NB4 (cell line): ENCODE measurements around the gene PRCD.

Experiments
- DNase-seq: peaks from one replicate; pipeline ENCODE4 v3.0.0; 2010; ENCODE audit warnings: low read depth
- H3K4me3 ChIP-seq: one replicate; pipeline ENCODE4 v1.5.1; 2011; ENCODE audit warnings: mild to moderate bottlenecking, low read depth, low read length, moderate library complexity
- MYC ChIP-seq: IDR thresholded peaks from 2 replicates; pipeline ENCODE4 v1.6.1; 2011; ENCODE audit warnings: low read depth, low read length
- POLR2A ChIP-seq: IDR thresholded peaks from 2 replicates; pipeline ENCODE4 v1.6.1; 2011; ENCODE audit warnings: mild to moderate bottlenecking; ENCODE audit not compliant: insufficient read length; ENCODE audit errors: extremely low read depth
- TF ChIP-seq, protein P1 (sequence below): IDR thresholded peaks from 2 replicates; pipeline ENCODE4 v1.6.1; 2011; ENCODE audit warnings: low read depth, low read length
- TF ChIP-seq, protein P2 (sequence below): IDR thresholded peaks from one replicate; pipeline ENCODE4 v1.5.1; 2012; ENCODE audit warnings: low read depth, low read length

PRCD gene

DNA sequence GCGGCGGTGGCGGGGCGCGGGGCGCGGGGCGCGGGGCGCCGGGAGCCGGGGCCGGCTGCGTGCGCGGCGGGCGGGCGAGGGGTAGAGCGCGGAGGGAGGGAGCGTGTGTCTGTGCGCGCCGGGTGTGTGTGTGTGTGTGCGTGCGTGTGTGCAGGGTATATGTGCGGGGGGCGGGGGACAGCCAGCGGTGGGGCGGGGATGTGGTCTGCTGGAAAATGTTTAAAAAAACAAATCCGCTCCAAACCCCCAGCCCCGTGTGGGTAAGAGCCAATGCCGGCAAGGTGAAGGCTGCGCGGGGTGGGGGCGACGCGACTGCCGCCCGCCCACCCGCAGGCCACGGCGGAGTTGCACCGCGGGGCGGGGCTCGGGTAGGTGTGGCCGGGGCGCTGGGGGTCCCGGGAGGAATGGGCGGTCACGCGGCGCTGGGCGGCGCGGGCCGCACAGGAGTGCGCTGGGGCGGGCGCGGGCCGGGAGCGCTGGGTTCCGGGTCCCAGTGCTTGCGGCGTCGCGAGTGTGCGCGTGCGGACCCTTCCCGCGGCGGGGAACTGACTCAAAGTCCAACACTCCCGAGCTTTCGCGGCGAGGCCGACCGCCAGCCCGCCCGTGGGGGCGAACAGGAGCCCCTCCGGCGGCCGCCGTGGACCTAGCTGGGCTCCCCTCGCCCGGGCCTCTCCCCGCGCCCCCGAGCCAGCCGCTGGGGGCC lies 2.1 kb upstream of the PRCD start, which contains the start of gene CYGB:
CYGB (minus strand) TSS at position 132 of the 703 bp plus-strand sequence. CDS start 167 bp downstream, outside the sequence.
- no peak for TF ChIP-seq POLR2A
- TF ChIP-seq, protein P1, sequence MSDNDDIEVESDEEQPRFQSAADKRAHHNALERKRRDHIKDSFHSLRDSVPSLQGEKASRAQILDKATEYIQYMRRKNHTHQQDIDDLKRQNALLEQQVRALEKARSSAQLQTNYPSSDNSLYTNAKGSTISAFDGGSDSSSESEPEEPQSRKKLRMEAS: no peak
- no peak for TF ChIP-seq MYC
- TF ChIP-seq, protein P2, sequence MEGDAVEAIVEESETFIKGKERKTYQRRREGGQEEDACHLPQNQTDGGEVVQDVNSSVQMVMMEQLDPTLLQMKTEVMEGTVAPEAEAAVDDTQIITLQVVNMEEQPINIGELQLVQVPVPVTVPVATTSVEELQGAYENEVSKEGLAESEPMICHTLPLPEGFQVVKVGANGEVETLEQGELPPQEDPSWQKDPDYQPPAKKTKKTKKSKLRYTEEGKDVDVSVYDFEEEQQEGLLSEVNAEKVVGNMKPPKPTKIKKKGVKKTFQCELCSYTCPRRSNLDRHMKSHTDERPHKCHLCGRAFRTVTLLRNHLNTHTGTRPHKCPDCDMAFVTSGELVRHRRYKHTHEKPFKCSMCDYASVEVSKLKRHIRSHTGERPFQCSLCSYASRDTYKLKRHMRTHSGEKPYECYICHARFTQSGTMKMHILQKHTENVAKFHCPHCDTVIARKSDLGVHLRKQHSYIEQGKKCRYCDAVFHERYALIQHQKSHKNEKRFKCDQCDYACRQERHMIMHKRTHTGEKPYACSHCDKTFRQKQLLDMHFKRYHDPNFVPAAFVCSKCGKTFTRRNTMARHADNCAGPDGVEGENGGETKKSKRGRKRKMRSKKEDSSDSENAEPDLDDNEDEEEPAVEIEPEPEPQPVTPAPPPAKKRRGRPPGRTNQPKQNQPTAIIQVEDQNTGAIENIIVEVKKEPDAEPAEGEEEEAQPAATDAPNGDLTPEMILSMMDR: no peak
- H3K4me3 ChIP-seq: no peak within 1 kb of the TSS
- no peak for DNase-seq

DNA sequence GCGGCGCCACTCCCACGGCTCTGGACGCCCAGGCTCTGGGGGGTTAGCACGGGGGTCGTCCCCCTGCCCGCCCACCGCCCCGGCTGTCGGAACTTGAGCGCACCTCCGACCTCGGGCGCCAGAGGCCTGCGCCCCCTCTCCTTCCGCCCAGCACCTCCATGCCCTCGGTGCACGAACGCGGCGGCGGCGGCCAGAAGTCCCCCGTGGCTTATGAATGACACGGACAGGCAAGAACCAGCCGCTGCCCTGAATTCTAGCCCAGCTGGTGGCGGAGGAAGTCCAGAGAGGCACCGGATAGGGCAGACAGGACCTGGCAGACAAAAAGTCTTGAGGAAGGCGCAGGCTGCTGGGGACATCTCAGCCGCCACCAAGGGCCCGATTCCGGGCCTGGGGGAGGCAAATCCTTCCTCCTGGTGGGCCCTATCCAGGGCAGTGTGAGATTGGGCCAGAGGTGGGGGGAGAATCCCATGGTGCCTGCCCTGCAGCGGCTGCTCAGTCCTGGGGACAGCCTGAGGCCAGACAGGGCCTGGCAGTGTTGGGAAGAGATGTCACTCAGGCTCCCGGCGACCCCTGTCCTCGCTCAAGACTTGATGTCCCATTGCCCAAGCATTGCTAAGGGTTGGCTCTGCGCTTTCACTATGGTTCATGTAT lies 1.4 kb upstream of the PRCD start:
- H3K4me3 ChIP-seq: no peak overlapping the region
- peak; percentile 62 for DNase-seq

DNA sequence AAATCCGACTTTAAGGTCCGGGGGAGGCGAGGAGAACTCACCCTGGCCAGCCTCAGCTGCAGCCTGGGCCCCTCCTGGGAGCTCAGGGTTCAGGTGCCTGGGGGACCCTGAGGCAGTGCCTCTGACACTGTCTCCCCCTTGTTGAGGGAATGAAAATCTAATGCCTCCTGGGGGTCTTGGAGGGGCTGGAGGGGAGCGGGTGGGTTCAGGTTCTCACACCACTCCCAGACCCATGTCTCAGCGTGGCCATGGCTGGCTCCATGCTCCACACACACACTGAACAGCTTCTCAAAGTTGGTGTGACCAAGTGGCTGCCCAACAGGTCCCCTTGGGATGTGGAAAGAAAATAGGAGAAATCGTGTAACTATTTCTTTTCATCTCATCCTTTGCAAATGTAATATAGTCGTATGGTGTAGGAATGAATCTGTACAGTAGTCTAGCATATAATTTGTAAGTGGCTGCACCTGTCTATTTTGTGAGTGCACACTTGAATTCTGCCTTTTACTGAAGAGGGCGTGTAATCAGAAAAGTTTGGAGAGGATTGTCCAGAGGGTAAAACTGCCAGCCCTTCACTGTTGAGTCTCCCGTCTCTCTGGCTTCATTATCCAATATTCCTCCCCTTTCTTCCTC lies 788 bp upstream of the PRCD start:
- TF ChIP-seq MYC (no peak), POLR2A (no peak)
- no peak for DNase-seq
- H3K4me3 ChIP-seq: no peak overlapping the region

More for the DNA sequence above, 1.4 kb upstream of the PRCD start:
- no peak for TF ChIP-seq POLR2A

DNA sequence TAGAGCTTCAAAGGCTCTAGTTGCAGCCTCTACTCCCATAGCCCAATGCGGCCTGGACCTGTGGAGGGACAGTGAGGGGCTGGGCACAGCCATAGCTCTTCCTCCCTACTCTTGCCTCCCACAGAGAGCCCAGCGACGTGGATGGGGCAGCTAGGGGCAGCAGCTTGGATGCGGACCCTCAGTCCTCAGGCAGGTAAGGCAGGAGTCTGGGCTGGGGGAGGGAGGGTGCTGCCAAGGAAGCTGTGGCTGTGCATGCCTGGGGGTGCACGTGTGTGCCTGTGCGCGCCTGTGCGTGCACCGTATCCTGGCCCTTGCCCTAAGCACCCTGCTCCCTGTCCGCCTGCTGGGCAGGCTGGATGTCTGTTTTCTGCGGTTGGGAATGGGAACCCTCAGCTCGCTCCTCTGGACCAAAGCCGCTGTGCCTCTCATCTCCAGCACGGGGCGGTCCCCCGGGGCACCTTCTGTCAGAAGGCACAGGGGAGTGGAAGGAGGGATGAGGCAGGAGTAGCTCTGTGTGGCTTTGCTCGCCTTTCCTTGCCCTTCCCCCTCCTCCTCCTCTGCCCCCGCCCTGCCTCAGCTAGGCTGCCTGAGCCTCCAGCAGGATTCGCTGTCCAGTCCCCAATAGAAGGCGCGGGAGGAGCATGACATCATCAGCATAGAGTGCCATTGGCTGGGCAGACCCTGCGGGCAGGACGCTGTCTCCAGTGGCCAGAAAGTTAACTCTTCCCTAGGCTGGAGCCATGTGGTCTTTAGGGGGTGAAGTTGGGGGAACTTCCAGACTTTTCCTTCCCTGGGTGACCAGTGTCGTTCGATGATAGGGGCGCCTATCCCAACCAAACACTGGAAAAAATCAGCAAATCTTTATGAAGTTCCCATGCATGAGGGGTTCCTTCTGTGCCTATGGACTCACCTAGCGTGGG lies 797 bp downstream of the PRCD start:
- DNase-seq: peak; percentile 88
- TF ChIP-seq, protein P1: peak; percentile 84
- TF ChIP-seq, protein P2: no peak
- TF ChIP-seq POLR2A (peak; percentile 11), MYC (peak; percentile 90)
- no peak overlapping the region for H3K4me3 ChIP-seq

DNA sequence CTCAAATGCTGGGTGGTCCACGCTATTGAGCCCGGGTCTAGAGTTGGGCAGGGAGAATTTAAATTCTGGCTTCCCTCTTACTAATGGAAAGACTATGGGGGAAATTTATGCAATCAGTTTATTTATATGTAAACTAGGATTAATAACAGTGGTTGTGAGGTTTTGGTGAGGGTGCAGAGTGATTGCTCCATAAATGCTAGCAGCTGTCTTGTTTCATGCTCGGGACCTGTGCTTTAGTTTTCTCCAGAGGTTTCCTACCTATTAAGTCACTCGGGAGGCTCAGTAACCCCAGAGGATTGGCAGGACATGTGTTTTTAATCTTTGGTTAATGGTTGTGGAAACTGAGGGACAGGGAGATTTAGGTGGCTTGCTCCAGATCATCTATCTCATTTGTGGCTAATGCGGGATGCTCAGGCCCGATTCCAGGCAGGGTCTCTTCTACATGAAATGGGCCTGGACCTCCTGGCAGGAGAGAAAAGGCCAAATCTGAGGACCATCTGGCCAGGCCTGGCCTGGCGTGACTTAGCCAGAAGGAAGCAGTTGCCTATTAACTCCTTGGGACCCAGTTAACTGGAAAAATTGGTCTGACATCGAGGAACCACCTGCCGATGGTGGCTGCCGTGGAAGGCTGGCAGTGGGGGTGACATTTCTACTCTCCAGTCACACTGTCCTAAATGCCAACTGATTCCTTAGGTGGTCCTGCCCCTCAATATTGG lies 2.1 kb downstream of the PRCD start:
- no peak overlapping the region for H3K4me3 ChIP-seq
- TF ChIP-seq, protein P1: no peak
- TF ChIP-seq POLR2A (no peak), MYC (no peak)
- TF ChIP-seq, protein P2: no peak
- DNase-seq: no peak

DNA sequence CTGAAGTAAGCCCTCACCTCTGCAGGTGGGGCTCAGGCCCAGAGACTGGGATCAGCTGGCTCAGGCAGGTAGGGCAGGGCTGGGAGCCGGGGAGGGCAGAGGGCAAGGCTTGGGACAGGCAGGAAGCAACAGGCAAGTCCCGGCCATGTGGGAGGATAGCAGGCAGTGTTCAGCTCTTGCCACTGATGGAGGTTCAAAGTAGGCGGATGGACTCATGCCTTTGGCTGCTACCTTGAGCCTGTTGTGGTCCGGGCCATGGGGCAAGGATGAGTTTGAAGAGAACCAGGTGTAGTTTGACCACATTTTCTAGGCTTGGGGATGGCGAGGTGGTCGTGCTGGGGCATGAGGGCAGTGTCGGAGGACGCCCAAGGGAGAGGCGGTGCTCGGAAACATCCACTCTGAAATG lies 2.7 kb downstream of the PRCD start:
- TF ChIP-seq, protein P1: no peak
- TF ChIP-seq POLR2A: no peak
- H3K4me3 ChIP-seq: no peak overlapping the region
- no peak for DNase-seq
